Activated naive CD4-positive, alpha-beta T cell treated with Interleukin-2 at 50 U/mL for 16 hours (primary cell): Measurements from ENCODE around the gene ABCG1.
"Not testable (repeated sequence)": the region's sequence is repeated elsewhere in the genome, so short reads cannot be mapped to it uniquely, and the experiment has no call there.

Source experiments
- DNase-seq: peaks from one replicate; pipeline ENCODE4 v3.0.0-alpha.2; 2020

Gene ABCG1

GRCh38 chr21:42218836-42219605 is at the start of gene ABCG1:
Gene ABCG1, plus strand, starts transcription at chr21:42219140. Its CDS starts 123 bp downstream, at chr21:42219263.
- DNase-seq: peak; percentile 46

DNA sequence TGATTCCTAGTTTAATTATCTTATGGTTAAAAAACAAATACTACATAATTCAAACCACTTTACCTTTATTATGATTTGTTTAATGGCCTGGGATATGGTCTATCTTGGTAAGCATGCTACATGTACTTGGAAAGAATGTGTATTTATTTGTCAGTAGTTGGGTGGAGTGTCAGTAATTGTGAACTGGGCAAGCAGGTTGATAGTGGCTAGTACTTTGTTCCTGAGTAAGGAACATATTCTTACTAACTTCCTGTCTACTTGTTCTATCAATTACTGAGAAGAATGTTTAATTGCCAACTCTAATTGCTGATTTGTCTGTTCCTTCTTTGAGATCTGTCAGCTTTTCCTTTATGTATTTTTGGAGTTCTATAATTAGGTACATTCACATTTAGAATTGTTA is 49.2 kb upstream of the ABCG1 start:
- DNase-seq: no peak

DNA sequence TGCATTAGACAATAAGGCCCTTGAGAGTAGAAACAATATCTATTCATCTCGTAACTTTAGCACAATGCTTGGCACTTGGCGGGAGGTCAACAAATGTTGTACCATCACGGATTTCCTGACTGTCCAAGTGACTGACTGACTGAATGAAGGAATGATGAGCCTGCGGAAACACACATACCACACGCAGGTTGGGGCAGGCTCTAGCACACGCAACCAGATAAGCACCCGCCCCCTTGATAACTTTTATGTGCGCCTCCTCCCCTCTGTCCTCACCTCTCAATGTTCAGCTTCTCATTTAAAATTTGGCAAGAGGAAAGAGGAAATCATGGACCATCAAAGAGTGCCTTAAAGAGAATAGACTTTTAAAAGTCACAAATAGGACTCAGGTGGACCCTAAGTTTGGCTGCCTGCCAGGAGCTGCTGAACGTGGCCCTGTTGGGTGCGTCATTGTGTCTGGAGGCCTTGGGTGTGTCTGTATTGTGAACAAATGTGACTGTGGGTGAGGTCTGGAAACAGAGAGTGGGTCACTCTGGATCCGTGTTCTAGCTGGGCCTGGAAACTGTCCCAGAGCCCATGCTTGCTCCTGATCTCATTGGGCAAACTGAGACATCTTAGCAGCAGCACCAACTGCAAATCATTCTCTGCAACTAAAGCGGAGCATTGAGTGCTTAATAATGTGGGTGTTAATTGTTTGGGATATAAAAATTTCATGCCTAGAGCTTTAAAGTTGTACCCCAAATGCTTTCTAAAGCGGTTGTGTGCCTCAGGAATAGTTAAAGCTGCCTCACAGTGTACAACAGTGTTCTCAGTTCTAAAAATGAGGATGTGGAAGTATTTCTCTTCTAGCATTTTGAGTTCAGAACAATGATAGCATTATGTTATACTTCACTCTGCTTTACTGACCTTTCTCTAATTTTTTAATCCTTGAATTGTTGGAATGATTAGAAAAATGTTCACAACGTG is 47.6 kb upstream of the ABCG1 start:
- DNase-seq: no peak

- DNase-seq: no peak
These were observed 46.1 kb upstream of the ABCG1 start for GRCh38 chr21:42172596-42173483.

DNA sequence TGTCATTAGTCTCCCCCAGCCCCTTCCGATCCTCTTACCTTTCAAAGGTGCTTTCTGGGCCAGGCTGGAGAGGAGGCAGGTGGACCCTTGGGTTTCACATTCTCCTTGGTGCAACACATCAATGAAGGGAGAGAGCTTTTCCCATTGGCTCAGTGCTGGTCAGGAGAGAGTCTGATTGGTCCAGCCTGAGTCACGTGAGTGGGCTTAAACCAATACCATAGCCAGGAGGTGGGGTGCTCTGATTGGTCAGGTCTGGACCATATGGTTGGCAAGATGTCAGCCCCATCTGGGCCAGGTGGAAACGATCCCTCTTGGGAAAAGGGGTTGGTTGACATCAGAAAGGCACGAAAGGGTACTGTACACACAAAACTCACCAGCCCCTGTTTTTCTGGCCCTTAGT is 44.8 kb upstream of the ABCG1 start:
- no peak for DNase-seq

DNA sequence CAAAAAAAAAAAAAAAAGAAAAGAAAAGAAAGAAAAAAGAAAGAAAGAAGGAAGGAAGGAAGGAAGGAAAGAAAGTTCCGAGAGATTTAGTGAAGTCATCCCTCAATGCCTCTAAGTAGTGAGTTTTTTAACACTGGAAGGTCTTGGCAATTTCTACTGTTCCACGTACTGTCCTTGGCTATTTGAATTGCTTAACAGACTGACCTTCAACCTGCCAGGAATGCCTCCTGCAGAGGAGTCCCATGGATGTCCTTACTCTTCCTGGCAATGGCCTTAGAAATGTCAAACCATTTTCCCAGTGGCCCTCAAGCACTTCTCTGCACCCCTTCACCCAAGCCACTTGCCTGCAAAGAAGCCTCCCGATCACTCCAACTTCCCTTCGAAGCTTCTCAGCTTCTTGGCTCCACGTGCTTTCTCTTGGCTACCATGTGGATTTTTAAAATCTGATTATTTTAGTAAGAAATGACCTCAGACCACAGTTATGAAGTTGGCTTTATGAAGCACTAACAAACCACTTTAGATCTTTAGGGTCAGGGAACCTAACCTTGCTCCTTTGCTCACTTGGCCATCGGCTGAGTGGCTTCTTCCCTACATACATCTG is 43.7 kb upstream of the ABCG1 start:
- no peak for DNase-seq

DNA sequence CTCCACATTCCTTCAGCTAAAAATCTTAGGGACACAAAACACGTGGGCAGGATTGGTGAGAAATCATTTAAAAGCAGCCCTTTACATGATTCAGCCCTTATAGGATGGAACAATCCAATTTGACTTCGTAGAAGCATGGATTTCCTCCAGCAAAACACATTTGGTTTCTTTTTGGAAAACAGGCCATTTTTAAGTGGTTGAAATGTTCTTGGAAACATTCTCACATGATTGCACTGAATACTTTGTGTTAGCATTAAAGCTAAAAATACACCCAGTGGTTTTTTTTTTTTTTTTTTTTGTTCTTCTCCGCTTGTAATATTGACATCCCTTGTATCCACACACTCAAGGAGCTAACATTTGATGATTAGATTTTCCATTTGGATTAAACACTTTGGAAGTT is 42.1 kb upstream of the ABCG1 start:
- no peak for DNase-seq

DNA sequence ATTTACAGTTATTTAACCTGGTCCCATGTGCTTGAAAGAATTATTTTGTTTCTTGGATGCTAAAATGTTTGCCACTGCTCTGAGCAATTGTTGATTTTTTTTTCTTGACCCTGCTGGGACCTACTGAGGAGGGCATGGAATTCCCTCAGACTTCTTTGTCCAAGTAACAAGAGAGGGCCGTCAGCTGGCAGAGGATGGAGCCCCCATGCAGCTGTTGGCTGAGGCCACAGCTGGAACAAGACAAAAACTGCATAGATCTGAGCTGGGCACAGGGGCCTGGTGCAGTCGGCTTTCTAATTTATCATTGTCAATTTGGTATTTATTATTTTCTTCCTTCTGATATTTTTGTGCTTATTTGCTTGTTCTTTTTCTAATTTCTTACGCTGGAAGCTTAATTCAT is 39.6 kb upstream of the ABCG1 start:
- no peak for DNase-seq

DNA sequence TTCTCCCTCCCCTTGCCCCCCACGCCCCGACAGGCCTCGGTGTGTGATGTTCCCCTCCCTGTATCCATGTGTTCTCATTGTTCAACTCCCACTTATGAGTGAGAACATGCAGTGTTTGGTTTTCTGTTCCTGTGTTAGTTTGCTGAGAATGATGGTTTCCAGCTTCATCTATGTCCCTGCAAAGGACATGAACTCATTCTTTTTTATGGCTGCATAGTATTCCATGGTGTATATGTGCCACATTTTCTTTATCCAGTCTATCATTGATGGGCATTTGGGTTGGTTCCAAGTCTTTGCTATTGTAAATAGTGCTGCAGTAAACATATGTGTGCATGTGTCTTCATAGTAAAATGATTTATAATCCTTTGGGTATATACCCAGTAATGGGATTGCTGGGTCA is 38.9 kb upstream of the ABCG1 start:
- DNase-seq: not testable (repeated sequence)

- no peak for DNase-seq
These were observed 36.1 kb upstream of the ABCG1 start for GRCh38 chr21:42182713-42183371.

DNA sequence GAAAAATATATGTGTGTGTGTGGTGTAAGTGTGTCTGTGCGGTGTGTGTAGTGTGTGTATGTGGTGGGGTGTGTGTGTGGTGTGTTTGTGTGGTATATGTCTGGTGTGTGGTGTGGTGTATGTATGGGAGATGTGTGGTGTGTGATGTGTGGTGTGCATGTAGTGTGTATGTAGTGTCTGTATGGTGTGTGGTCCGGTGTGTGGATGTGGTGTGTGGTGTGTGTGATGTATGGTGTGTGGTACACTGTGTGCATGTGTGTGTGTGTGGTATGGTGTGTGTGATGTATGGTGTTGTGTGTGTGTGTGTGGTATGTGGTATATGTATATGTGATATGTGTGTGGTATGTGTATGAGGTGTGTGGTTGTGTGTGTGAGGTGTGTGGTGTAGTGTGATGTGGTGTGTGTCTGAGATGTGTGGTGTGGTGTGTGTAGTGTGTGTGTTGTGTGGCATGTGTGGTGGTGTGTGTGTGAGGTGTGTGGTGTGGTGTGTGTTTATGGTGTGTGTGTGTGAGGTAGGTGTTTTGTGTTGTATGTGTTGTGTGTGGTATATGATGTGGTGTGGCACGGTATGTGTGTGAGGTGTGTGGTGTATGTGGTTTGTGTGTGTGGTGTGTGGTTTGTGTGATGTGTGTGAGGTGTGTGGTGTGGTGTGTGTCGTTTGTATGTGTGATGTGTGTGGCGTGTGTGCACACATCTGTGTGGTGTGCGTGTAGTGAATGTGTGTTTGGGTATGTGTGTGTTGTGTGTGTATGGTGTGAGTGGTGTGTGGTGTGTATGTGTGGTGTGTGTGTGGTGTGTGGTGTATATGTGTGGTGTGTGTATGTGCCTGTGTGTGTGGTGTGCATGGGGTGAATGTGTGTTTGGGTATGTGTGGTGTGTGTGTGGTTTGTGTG is 35.3 kb upstream of the ABCG1 start:
- no peak for DNase-seq

DNA sequence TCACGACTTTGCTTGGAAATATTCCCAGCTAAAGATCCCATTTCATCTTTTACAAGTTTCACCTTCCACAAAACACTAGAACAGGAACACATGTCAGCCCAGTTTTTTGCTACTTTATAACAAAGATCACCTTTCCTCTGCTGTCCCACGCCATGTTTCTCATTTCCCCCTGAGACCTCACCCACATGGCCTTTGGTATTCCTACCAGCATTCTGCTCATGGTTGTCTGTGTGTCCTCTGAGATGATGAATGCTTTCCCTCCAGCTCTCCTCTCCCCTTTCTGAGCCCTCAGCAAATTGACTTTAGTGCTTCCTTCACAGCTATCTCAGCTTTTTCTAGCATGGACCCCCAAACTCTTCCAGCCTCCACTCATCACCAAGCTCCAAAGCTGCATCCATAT is 32.3 kb upstream of the ABCG1 start:
- DNase-seq: no peak

DNA sequence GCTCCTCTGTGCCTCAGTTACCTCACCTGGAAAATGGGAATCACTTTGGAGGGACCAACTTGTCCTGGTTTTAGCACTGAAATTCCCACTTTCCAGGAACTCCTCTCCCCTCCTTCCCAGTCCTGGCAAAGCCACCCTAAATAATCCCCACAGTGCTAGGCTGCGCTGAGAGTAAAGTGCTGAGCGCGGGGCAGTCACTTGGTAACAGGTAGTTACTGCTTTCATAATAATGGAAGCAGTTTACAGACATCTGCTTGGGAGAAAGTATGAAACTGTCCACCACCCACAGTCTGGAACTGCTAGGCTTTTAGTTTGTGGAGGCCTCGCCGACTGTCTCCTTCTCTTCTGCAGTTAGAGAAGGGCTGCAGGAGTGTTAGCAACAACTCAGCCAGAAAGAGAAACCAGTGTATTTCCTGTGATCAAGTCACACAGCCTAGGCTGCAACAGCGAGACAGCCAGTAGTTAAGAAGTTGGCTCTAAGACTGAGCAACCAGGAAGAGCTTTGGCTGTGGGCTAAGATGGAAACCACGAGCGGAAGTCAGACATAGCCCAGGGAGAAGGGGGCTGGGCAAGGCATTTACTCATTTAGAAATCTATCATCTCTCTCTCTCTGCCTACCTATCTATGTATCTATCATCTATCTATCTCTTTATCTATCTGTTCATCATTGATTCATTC is 30.8 kb upstream of the ABCG1 start:
- DNase-seq: peak; percentile 80

GRCh38 chr21:42188663-42189062 is 30.3 kb upstream of the ABCG1 start:
- no peak for DNase-seq

GRCh38 chr21:42189431-42189830 is 29.5 kb upstream of the ABCG1 start:
- DNase-seq: no peak

DNA sequence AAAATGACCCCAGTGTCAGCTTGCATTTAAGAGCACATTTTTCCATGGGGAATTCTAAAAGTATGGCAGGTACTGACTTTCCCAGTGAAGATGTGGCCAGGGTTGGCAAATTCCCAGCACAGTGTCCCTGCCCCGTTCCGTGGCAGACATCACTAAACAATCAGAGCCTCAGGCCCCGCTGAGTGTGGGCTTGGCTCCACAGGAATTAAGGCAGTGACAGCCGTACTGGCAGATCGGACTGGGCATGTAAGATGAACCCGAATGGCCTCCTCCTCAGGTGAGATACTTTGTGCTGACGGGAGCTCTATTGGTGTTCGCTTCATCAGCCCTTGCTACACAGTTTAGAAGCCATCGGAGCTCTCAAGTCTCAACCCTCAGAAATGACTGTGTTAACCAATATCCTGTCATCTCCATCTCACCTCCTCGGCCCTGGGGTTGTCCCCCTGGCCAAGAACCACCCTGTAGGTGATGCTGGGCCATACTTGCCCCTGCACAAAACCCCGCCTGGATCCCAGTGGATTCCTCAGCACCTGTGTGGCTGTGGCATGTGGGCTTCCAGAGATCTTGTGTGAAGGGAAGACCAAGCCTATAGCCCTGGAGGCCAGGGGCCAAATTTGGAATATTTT is 29.0 kb upstream of the ABCG1 start:
- DNase-seq: peak; percentile 12

DNA sequence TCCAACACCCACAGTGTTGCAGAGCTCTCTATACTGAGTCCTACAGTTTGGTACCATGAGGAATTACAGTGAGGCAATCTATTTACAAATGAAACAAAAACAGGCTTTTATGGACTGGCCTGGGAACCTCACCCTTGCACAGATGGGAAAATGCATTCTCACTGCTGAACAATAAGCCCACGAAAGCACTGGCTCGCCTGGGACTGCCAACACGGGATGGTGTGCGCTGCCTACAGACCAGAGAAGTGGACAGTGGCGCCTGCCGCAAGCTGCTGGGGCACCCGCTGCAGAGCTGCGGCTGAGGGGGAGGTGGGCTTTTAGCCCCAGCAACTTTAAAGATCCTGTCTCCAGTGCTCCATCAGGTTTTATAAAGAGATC is 28.5 kb upstream of the ABCG1 start:
- no peak for DNase-seq

- DNase-seq: no peak
These were observed 27.9 kb upstream of the ABCG1 start for GRCh38 chr21:42191064-42191463.

GRCh38 chr21:42191696-42192595 is 27.0 kb upstream of the ABCG1 start:
- no peak for DNase-seq
